Smooth muscle cell (in vitro differentiated cells): ENCODE measurements around the gene KCNIP4. TPM values are rescaled to one million over a fixed set of nuclear protein-coding genes. Genes with fewer than 3 reads are reported as not detected.

Experiments
- DNase-seq: peaks from one replicate; lab custom pipeline; 2025; ENCODE audit not compliant: unreplicated experiment; lab: John Stamatoyannopoulos, UW
- H2AFZ ChIP-seq: fragments of 200-600 bp; sonication (generic); 2 replicates; pipeline ENCODE4 v1.6.0; 2016; ENCODE audit warnings: antibody characterized with exemption, low read depth, mild to moderate bottlenecking
- H3F3A ChIP-seq: fragments of 200-600 bp; sonication (generic); 2 replicates; pipeline ENCODE4 v1.6.0; 2017; ENCODE audit warnings: antibody characterized with exemption, low read depth
- H3K27ac ChIP-seq: fragments of 200-600 bp; sonication (generic); 2 replicates; pipeline ENCODE4 v1.5.1; 2016; ENCODE audit warnings: low read depth, mild to moderate bottlenecking
- H3K27me3 ChIP-seq: fragments of 200-600 bp; sonication (generic); 2 replicates; pipeline ENCODE4 v1.6.1; 2016; ENCODE audit warnings: low read depth, mild to moderate bottlenecking
- H3K36me3 ChIP-seq: fragments of 200-600 bp; sonication (generic); 2 replicates; pipeline ENCODE4 v1.5.1; 2016; ENCODE audit warnings: low read depth
- H3K4me1 ChIP-seq: fragments of 200-600 bp; sonication (generic); 2 replicates; pipeline ENCODE4 v1.5.1; 2016; ENCODE audit warnings: low read depth
- H3K4me2 ChIP-seq: fragments of 200-600 bp; sonication (generic); 2 replicates; pipeline ENCODE4 v1.6.0; 2016; ENCODE audit warnings: mild to moderate bottlenecking
- H3K4me3 ChIP-seq: fragments of 200-600 bp; sonication (generic); 2 replicates; pipeline ENCODE4 v1.5.1; 2016; ENCODE audit warnings: mild to moderate bottlenecking
- H3K79me2 ChIP-seq: fragments of 200-600 bp; sonication (generic); 2 replicates; pipeline ENCODE4 v1.6.0; 2016; ENCODE audit warnings: low read depth, mild to moderate bottlenecking
- H3K9ac ChIP-seq: fragments of 200-600 bp; sonication (generic); 2 replicates; pipeline ENCODE4 v1.6.0; 2016; ENCODE audit warnings: low read depth
- H3K9me3 ChIP-seq: fragments of 200-600 bp; sonication (generic); replicated peaks from 2 replicates; pipeline ENCODE4 v1.5.1; 2016; ENCODE audit warnings: low read depth
- H4K20me1 ChIP-seq: fragments of 200-600 bp; sonication (generic); 2 replicates; pipeline ENCODE4 v1.6.0; 2016; ENCODE audit warnings: low read depth
- CTCF ChIP-seq: fragments of 200-600 bp; sonication (generic); IDR thresholded peaks from 2 replicates; pipeline ENCODE4 v1.5.1; 2017; ENCODE audit warnings: borderline replicate concordance, mild to moderate bottlenecking, antibody characterized with exemption; ENCODE audit not compliant: insufficient read depth, poor library complexity, severe bottlenecking
- WGBS: methylation state at CpG from one replicate; pipeline ENCODE4 v1.1.7; 2016; ENCODE audit warnings: low lambda C conversion rate; 5-methylcytosine and 5-hydroxymethylcytosine counted together
- polyA plus RNA-seq: library from polyadenylated mRNA; unstranded; fragments of >200 nt; fragmentation: Nextera tagmentation; extraction: Ambion mirVana; gene quantifications from 2 replicates; pipeline ENCODE4 v1.2.1, GENCODE V29; 2016
- total RNA-seq: library from RNA; depleted of rRNA; stranded (reverse); fragments of >200 nt; gene quantifications from 2 replicates; pipeline ENCODE4 v1.2.3, GENCODE V29; 2014

Gene KCNIP4
- total and polyA plus RNA-seq, 2 experiments from 2014 or later, result 0.07 TPM; not detected in 1

- Histone ChIP-seq H3K4me3 (no peak overlapping the region), H3K27ac (no peak overlapping the region), H3K9me3 (no peaks in the 10 kb centered on the region), H3K36me3 (no peaks in the 10 kb centered on the region), H3K27me3 (peaks cover 3% of the 10 kb centered on the region), H3K4me2 (no peak overlapping the region), H4K20me1 (no peaks in the 10 kb centered on the region), H3K9ac (no peak overlapping the region), H3K79me2 (no peaks in the 10 kb centered on the region), H2AFZ (no peak overlapping the region), H3F3A (no peaks in the 10 kb centered on the region), H3K4me1 (no peaks in the 10 kb centered on the region)
- no peak for TF ChIP-seq CTCF
- WGBS, result 95% methylated on average over 2 of the region's 2 CpGs
- no peak for DNase-seq
Observed at GRCh38 chr4:21864686-21865085, 83.9 kb downstream of the KCNIP4 start.

DNA sequence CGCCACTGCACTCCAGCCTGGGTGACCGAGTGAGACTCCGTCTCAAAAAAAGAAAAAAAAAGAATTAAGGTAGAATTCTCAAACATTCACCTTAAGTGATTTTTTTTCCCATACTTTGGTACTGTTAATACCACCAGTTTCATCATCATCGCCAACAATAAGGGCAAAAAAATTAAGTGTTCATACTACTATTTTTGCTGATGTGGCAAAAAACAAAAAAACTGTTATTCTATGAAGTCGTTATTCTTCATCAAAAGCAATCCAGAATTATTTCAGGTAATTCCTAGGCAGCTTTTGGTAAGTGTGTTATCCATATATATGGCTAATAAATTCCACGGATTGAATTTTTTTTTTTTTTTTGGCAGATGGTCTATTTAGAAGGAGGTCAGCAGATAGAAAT is 85.7 kb downstream of the KCNIP4 start:
- H4K20me1 ChIP-seq, result no peaks in the 10 kb centered on the region
- H2AFZ ChIP-seq, result no peak overlapping the region
- no peaks in the 10 kb centered on the region for H3K79me2 ChIP-seq
- no peak for DNase-seq
- H3K27me3 ChIP-seq, result peaks cover 3% of the 10 kb centered on the region
- H3K27ac ChIP-seq, result no peak overlapping the region
- H3K4me3 ChIP-seq, result no peak overlapping the region
- no peak overlapping the region for H3K4me2 ChIP-seq
- 93% methylated on average over 6 of the region's 6 CpGs for WGBS
- no peak for TF ChIP-seq CTCF
- no peaks in the 10 kb centered on the region for H3F3A ChIP-seq
- H3K9me3 ChIP-seq, result no peaks in the 10 kb centered on the region
- no peak overlapping the region for H3K9ac ChIP-seq
- no peaks in the 10 kb centered on the region for H3K4me1 ChIP-seq
- H3K36me3 ChIP-seq, result no peaks in the 10 kb centered on the region

DNA sequence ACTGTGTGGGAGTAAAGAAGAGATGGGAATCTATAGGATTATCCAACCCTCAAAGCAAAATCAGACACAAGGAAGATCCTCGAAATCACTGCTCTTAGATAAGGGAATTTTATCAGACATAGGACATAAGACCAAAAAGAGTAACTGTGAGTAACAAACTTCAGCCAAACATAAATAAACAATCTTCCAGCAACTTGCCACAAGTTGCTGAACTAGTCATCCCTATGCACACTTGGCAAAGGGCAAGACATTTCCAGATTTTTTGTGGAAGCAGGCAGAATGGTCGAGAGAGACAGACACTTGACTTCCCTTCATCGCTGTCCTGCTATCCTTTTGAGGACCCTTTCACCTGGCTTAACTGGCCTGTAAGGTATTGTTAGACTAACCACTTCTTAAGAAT is 89.6 kb downstream of the KCNIP4 start:
- Histone ChIP-seq H3K79me2 (no peaks in the 10 kb centered on the region), H3K4me2 (no peak overlapping the region), H4K20me1 (no peaks in the 10 kb centered on the region), H3K9ac (no peak overlapping the region), H2AFZ (no peak overlapping the region), H3K9me3 (no peaks in the 10 kb centered on the region), H3K27ac (no peak overlapping the region), H3K4me1 (no peaks in the 10 kb centered on the region), H3K4me3 (no peak overlapping the region), H3K36me3 (no peaks in the 10 kb centered on the region), H3F3A (no peaks in the 10 kb centered on the region), H3K27me3 (peaks cover 8% of the 10 kb centered on the region)
- no peak for DNase-seq
- WGBS, result 45% methylated on average over 3 of the region's 3 CpGs
- TF ChIP-seq CTCF, result no peak

- no peak overlapping the region for H2AFZ ChIP-seq
- no peaks in the 10 kb centered on the region for H3K36me3 ChIP-seq
- H3K4me3 ChIP-seq, result no peak overlapping the region
- H3K27ac ChIP-seq, result no peak overlapping the region
- H3K27me3 ChIP-seq, result peaks cover 8% of the 10 kb centered on the region
- no peak overlapping the region for H3K9ac ChIP-seq
- no peak for DNase-seq
- TF ChIP-seq CTCF, result no peak
- H3K79me2 ChIP-seq, result no peaks in the 10 kb centered on the region
- WGBS, result 63% methylated on average over 2 of the region's 2 CpGs
- H3K9me3 ChIP-seq, result no peaks in the 10 kb centered on the region
- no peak overlapping the region for H3K4me2 ChIP-seq
- no peaks in the 10 kb centered on the region for H4K20me1 ChIP-seq
- H3K4me1 ChIP-seq, result no peaks in the 10 kb centered on the region
- H3F3A ChIP-seq, result no peaks in the 10 kb centered on the region
Observed at GRCh38 chr4:21856754-21857153, 91.8 kb downstream of the KCNIP4 start.
